HG03460 (cell line): Measurements from ENCODE around the gene WDFY4.
"Not testable (repeated sequence)": the region's sequence is repeated elsewhere in the genome, so short reads cannot be mapped to it uniquely, and the experiment has no call there.

Experiments used
- ATAC-seq: cut with Tn5 transposase; IDR thresholded peaks from one replicate; pipeline ENCODE4 v1.9.1; 2021; ENCODE audit not compliant: unreplicated experiment

WDFY4 gene

DNA sequence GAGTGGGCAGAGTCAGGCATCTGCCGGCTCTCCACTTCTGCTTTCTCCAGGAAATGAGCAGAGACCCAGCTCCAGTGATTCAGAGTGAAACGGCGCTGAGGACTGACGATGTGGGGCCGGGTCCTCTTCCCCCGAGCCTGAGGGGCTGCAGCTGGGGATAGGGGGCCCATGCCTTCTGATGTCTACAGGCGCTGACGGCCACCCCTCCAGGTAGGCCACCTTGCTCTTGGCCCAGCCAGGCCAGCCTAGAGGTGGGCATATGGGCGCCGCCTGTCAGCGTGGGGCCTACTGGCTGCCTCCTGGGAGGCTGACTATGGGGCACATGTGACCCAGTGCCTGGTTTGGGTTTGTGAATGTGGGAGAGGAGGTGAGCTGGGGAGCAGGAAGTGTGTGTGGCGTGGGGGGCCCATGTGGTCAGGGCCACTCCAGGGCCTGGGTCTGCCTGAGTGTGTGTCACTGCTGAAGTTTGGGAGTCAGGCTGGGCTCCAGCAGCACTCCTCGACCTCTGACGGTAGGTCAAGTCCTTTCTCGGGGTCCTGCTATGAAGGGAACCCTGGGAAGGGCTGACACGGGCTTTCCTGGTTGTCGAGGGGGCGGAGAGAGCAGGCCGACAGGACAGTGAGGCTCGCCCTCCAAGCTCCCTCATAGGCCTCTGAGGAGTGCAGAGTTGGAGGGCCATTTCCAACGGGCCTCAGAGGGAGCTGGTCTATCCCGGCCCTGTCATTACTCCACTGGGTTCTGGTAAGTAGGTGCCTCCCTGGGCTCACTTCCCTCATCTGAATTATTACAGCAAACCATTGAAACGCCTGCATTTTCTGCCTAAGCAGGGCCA is at the start of gene WDFY4:
WDFY4 (plus strand) TSS at position 82 of the 832 bp plus-strand sequence. CDS start 24,860 bp downstream, outside the sequence.
- peak; percentile 60 for ATAC-seq

DNA sequence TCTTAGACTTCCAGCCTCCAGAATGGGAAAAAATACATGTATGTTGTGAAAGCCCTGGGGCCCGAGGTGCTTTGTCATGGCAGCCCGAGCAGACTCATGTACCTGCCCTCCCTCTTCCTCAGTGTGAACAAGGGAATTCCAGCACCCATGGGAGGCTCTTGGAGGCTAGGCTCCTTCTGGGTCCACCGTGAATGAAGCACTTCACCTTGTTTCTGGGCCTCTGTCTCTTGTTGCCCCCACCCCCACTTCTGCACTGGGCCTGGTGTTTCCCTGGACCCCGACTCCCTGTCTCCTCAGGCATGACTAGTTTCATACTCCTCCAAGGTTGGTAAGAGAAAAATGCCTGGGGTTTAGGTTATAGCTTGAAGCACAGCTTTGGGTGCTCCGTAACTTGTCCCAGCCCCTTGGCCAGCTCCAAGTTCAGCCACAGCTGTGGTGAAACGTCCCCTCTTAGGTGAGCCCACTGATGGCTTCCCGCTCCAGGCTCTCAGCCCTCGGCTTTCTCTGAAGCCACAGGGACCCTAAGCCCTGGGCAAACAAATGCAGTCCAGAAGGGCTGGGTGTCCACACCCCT is 49.6 kb upstream of the WDFY4 start:
- ATAC-seq: no peak

GRCh38 chr10:48636231-48636630 is 48.4 kb upstream of the WDFY4 start:
- ATAC-seq: no peak

DNA sequence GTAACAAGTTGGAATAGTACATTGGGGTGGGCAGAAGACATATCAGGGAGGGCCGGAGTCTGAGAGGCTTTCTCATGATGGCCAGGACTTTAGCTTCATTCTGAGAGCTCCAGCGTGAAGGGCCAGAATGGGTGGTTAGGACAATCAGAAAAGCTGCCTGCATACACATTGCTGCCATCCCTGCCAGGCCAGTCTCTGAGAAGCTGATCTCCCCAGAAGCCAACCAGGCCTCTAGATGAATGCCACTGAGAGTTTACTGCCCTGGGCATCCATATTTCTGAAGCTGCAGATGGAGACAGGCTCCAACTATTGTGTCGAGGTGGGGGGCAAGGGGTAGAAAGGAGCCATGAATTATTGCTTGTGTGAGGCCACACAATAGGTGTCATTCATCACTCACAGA is 47.8 kb upstream of the WDFY4 start:
- ATAC-seq: no peak

DNA sequence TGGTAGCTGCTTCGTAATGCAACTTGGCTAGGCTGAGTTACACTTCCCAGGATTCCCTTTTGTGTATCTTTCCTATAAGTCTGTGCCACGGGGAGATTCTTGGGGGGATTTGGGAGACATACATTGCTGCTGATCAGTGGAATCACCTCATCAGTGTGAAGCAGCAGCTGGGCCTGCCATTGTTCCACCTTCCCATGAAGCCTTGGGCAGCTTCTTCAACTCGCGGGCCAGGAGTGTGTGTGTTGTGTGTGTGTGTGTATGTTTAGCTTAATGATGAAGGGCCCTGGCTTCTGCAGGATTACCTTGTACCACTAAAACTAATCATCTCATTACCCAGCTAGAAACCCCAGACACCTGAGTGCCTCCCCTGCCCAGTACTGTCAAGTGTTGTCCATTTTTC is 46.5 kb upstream of the WDFY4 start:
- no peak for ATAC-seq

- no peak for ATAC-seq
Measured at GRCh38 chr10:48638739-48639527, 45.7 kb upstream of the WDFY4 start.

DNA sequence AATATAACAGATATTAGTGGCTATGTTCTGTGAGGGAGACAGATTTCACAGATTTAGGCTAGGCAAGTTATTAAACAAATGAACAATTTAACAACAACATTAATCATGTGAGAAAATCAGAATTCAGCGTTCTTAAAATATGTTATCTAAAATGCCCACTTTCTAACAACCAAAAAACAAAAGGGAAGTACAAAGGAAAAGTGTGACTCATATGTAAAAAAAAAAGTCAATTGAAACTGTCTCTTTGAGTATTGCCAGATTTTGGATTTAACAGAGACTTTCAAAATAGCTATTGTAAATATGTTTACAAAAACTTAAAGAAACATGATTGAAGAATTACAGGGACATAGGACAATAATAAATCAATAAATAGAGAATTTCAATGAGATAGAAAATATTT is 45.0 kb upstream of the WDFY4 start:
- ATAC-seq: no peak

DNA sequence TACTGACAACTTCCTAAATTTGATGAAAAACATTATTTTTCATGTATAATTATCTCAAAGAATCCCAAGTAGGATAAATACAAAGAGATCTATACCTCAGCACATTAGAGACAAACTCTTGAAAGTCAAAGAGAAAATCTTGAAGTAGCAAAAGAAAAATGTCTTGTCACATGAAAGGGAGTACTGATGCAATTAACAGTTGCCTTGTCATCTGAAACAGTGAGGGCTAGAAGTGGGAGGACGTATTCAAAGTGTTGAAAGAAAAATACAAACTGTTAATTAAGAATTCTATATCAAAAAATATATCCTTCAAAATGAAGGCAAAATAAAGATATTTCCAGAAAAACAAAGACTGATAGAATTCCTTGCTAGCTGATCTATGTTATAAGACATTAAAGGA is 44.3 kb upstream of the WDFY4 start:
- no peak for ATAC-seq

DNA sequence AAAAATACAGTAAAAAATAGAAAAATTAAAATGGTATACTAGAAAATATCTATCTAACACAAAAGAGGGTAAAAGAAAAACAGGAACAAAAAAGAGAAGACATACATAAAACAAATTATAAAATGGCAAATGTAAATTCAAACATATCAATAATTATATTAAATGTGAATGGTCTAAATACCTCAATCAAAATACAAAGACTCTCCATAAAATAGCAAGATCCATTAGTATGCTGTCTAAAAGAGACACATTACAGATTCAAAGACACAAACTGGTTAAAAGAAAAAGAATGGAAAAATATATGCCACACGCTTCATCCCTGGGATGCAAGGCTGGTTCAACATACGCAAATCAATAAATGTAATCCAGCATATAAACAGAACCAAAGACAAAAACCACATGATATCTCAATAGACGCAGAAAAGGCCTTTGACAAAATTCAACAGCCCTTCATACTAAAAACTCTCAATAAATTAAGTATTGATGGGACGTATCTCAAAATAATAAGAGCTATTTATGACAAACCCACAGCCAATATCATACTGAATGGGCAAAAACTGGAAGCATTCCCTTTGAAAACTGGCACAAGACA is 43.5 kb upstream of the WDFY4 start:
- not testable (repeated sequence) for ATAC-seq

DNA sequence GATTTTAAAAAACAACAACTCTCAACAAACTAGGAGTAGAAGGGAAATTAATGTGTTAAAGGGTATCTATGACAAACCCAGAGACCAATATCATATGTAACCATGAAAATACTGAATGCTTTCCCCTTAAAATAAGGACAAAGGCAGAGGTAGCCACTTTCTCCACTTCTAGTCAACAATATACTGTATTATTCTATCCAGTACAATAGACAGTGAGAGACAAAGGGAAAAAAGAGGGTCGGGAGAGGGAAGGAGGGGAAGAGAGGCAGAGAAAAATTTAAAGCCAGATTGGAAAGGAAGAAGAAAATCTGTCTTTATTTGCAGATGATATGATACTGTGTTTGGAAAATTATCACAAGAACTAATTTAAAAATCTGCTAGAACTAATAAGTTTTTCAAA is 39.1 kb upstream of the WDFY4 start:
- no peak for ATAC-seq

DNA sequence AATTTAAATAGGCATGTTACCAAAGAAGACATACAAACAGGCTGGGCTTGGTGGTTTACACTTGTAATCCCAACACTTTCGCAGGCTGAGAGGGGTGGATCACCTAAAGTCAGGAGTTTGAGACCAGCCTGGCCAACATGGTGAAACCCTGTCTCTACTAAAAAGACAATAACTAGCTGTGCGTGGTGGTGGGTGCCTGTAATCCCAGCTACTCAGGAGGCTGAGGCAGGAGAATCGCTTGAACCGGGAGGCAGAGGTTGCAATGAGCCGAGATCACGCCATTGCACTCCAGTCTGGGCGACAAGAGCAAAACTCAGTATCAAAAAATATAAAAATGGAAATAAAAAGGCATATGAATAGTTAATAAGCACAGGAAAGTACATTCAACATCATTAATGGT is 37.6 kb upstream of the WDFY4 start:
- ATAC-seq: not testable (repeated sequence)

DNA sequence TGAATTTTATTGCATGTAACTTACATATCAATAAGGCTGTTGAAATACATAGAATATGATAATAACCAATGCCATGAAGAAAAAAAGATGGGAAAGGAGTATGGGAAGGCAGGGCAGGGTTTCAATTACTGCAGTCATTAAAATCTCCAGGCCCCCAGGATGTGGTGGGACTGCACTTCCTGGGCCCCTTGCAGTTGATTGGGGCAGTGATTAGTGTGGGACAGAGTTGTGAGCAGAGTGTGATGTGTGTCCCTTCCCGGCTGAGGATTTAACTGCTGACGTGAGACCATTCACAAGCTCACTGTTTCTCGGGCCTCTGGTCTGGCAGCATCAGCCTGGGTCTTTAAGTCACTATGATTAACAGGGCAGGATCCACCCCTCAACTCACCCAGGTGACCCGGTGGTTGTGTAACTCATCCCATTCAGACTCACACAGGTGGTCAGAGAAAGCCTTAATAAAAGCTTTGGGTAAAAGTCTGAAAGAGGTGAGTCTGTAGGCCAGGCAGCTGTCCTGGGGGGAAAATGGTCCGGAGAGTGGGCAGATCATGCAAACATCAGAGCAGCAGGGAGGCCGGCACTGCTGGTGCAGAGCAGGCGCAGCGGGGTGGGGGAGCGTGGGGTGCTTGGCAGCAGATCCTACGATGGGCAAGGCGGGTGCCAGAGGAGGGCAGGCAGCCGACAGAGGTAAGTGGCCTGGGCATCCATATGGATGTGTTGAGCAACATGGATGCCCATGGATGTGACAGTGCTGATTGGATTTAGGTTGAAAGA is 36.3 kb upstream of the WDFY4 start:
- no peak for ATAC-seq

- no peak for ATAC-seq
Measured at GRCh38 chr10:48649349-48649944, 35.2 kb upstream of the WDFY4 start.

DNA sequence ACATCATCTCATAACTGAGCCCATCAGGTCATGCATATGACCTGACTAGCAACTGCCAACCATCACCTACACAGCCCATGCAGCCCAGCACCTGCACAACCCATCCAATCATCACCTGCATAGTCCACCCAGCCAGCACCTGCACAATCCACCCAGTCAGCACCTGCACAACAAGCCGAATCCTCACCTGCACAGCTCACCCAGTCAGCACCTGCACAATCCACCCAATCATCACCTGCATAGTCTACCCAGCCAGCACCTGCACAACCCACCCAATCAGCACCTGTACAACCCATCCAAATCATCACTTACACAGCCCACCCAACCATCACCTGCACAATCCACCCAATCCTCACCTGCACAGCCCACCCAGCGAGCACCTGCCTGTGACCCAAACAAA is 33.4 kb upstream of the WDFY4 start:
- ATAC-seq: no peak

DNA sequence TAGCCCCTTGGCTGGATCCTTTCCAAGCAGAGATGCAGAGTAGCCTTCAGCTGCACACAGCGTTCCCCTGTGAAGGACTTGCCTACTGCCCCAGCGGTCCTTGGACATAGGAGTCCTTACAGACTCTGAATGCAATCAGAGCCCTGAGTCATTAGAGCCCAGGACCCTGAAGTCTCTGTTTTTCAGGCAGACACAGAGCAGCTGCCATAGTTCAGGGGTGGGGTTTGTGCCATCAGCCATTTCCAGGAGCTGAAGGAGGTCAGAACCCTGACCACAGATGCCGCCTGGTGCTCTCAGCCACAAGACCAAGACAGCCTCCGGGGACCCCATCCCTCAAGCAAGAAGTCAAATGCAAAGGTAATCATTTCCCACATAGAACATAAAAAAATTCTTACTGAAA is 32.8 kb upstream of the WDFY4 start:
- ATAC-seq: no peak

GRCh38 chr10:48652344-48652743 is 32.3 kb upstream of the WDFY4 start:
- ATAC-seq: no peak

- no peak for ATAC-seq
Measured at GRCh38 chr10:48653347-48653746, 31.3 kb upstream of the WDFY4 start.

DNA sequence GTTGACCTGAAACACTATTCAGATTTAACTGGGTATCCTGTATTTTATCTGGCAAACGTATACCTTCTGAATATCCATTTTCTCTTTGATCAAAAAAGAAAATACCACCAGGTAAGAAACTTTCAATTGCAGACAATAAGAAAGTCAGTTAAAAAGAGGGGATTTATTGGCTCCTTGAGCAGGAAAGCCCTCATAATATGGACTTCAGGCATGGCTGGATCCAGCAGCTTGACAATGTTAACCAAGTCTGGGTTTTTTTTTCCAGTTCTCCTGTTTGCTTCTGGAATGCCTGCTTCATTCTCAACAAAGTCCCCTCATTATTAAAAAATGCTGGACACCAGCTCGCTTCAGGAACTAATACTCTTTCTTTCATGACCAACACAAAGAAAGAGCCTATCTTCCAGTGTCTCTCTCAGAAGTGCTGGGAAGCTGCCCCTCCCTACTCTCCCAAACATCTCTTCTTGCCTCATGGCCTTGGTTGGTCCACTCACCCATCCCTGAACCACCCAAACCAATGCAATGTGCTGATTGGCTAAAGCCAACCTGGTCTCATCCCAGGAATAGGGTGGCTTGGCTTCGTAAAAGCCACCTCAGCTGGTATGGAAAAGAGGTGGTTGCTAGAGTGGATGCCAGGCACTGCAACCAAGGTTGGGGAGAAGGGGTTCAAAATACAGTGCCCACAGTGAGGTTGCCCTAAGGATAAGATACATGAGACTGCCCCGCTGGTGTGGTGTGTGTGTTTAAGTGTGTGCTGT is 30.6 kb upstream of the WDFY4 start:
- ATAC-seq: no peak

- ATAC-seq: peak; percentile 7
Measured at GRCh38 chr10:48655411-48656240, 29.0 kb upstream of the WDFY4 start.
